Gastroesophageal sphincter (tissue), 4 donors: ENCODE data around the gene C9orf72. TPM values are rescaled to one million over a fixed set of nuclear protein-coding genes. Genes with fewer than 3 reads are reported as not detected.
A peak's percentile ranks its signal among the peaks of the same experiment; 100 is the strongest.
"Not testable (repeated sequence)": the region's sequence is repeated elsewhere in the genome, so short reads cannot be mapped to it uniquely, and the experiment has no call there.

Source experiments
- ATAC-seq: fragments of 150-250 bp; one replicate; pipeline ENCODE4 v1.9.1; 2016; ENCODE audit warnings: mild to moderate bottlenecking, moderate library complexity
- H3K27ac ChIP-seq, 4 donors: fragments of 200-600 bp; sonication (generic) in 3 of 4; 1 replicate in 3 of 4; 2 replicates in 1 of 4; pipeline ENCODE4 v1.5.1; 2016 to 2019
- H3K27me3 ChIP-seq: fragments of 200-600 bp; sonication (generic); one replicate; pipeline ENCODE4 v1.5.1; 2019
- H3K36me3 ChIP-seq, 2 donors: fragments of 200-600 bp; sonication (generic); one replicate each; pipeline ENCODE4 v1.5.1; 2019; ENCODE audit warnings: control low read depth in 1 of 2
- H3K4me1 ChIP-seq, 3 donors: fragments of 200-600 bp; sonication (generic); 1 replicate in 2 of 3; 2 replicates in 1 of 3; pipeline ENCODE4 v1.5.1; 2016 to 2019; ENCODE audit warnings: control low read depth in 2 of 3
- H3K4me3 ChIP-seq, 2 donors: fragments of 200-600 bp; sonication (generic); one replicate each; pipeline ENCODE4 v1.5.1; 2019; ENCODE audit warnings: mild to moderate bottlenecking in 1 of 2, moderate library complexity in 1 of 2
- H3K9me3 ChIP-seq, 3 donors: fragments of 200-600 bp; sonication (generic); one replicate each; pipeline ENCODE4 v1.5.1; 2017 to 2019; ENCODE audit warnings: control low read depth in 2 of 3
- EP300 ChIP-seq: sonication (generic); formaldehyde crosslinking; IDR thresholded peaks from one replicate; pipeline ENCODE4 v1.6.1; 2017; ENCODE audit warnings: antibody characterized with exemption, mild to moderate bottlenecking
- POLR2A ChIP-seq, 2 donors: fragments of 450-650 bp; IDR thresholded peaks; one replicate each; pipeline ENCODE4 v1.6.1; 2017; ENCODE audit warnings: antibody characterized with exemption in 2 of 2, mild to moderate bottlenecking in 2 of 2, moderate library complexity in 1 of 2
- POLR2AphosphoS5 ChIP-seq: sonication (generic); formaldehyde crosslinking; IDR thresholded peaks from one replicate; pipeline ENCODE4 v1.6.1; 2017; ENCODE audit warnings: antibody characterized with exemption
- WGBS, 2 donors: methylation state at CpG; one replicate each; pipeline ENCODE4 v1.1.5; 2018; ENCODE audit warnings: low coverage in 1 of 2; 5-methylcytosine and 5-hydroxymethylcytosine counted together
- total RNA-seq, 4 donors: library from RNA; depleted of rRNA; stranded (reverse); fragments of >200 nt; gene quantifications; one replicate each; pipeline ENCODE4 v1.1.0, GENCODE V29; 2016
- TF ChIP-seq, protein P1 (sequence below), 4 experiments: fragments of 200-600 bp in 2 of 4; fragments of 450-650 bp in 2 of 4; sonication (generic) in 1 of 4; IDR thresholded peaks; one replicate each; pipeline ENCODE4 v1.5.1; 2017 to 2019; ENCODE audit warnings: antibody characterized with exemption in 4 of 4, mild to moderate bottlenecking in 2 of 4, moderate library complexity in 2 of 4

The C9orf72 gene
- total RNA-seq, 4 donors from 2014 or later = 8.9 to 28.3 (median 16.0) TPM

DNA sequence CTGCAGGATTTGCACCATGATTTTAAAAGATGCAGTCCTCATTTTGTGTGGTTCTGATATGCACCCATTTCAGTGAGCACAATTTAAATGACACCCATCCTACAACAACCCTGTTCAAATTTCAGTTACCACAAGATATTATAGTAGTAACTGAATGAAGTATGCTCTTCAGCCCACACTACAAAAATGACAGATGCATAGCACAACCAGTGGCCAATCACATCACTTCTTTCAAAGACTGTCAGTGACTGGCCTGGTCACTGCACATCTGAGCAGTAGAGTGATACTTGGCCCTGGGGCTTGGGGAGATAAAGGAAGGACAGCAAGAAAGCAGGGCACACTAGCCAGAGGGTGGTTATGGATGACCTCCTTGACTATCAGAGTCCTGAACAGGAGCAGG is 69.0 kb downstream of the C9orf72 start:
- Histone ChIP-seq H3K27me3 (no peaks in the 10 kb centered on the region), H3K36me3 (no peaks in the 10 kb centered on the region), H3K4me3 (no peak overlapping the region), H3K4me1 (no peaks in the 10 kb centered on the region), H3K27ac (no peak overlapping the region), H3K9me3 (no peaks in the 10 kb centered on the region)
- TF ChIP-seq POLR2A (IDR thresholded peaks at IDR 0.05) (no peak), POLR2AphosphoS5 (no peak), EP300 (no peak)
- TF ChIP-seq, protein P1, sequence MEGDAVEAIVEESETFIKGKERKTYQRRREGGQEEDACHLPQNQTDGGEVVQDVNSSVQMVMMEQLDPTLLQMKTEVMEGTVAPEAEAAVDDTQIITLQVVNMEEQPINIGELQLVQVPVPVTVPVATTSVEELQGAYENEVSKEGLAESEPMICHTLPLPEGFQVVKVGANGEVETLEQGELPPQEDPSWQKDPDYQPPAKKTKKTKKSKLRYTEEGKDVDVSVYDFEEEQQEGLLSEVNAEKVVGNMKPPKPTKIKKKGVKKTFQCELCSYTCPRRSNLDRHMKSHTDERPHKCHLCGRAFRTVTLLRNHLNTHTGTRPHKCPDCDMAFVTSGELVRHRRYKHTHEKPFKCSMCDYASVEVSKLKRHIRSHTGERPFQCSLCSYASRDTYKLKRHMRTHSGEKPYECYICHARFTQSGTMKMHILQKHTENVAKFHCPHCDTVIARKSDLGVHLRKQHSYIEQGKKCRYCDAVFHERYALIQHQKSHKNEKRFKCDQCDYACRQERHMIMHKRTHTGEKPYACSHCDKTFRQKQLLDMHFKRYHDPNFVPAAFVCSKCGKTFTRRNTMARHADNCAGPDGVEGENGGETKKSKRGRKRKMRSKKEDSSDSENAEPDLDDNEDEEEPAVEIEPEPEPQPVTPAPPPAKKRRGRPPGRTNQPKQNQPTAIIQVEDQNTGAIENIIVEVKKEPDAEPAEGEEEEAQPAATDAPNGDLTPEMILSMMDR (IDR thresholded peaks at IDR 0.05) = no peak
- ATAC-seq = no peak

DNA sequence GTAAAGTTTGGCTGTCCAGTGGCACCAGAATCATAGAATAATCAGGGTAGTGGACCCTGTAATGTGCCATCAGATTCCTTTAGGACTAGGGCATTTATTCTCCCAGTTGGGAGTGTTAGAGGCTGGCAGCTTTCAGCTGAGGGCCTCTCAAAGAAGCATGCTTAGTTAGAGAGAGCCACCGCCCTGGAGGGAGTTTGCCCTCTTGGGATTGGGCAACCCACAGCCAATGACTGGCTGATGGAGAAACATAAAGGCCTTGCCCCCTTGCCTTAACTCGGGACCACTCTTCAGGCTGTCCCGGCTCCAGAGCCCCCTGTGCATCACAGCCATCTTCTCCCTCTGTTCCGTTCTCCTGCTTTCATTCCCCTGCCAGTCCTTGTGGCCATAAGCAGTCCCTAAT is 69.7 kb downstream of the C9orf72 start:
- no peak overlapping the region for H3K27ac ChIP-seq
- ATAC-seq = no peak
- H3K27me3 ChIP-seq = no peaks in the 10 kb centered on the region
- no peaks in the 10 kb centered on the region for H3K4me1 ChIP-seq
- H3K4me3 ChIP-seq = no peak overlapping the region
- H3K9me3 ChIP-seq = no peaks in the 10 kb centered on the region
- 73 to 84% methylated on average over 3 to 4 of the region's 4 CpGs for WGBS, 2 donors
- H3K36me3 ChIP-seq = no peaks in the 10 kb centered on the region
- TF ChIP-seq EP300 (no peak), POLR2A (IDR thresholded peaks at IDR 0.05) (no peak), POLR2AphosphoS5 (no peak)
- TF ChIP-seq, protein P1 (IDR thresholded peaks at IDR 0.05) = no peak

DNA sequence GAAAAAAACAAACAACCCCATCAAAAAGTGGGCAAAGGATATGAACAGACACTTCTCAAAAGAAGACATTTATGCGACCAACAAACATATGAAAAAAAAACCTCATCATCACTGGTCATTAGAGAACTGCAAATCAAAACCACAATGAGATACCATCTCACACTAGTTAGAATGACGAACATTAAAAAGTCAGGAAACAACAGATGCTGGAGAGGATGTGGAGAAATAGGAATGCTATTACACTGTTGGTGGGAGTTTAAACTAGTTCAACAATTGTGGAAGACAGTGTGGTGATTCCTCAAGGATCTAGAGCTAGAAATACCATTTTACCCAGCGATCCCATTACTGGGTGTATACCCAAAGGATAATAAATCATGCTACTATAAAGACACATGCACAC is 72.4 kb downstream of the C9orf72 start:
- not testable (repeated sequence) for H3K27ac ChIP-seq, H3K9me3 ChIP-seq, ATAC-seq, H3K27me3 ChIP-seq, H3K4me3 ChIP-seq, H3K36me3 ChIP-seq
- peaks cover 0 to 24% (median 3%) of the 10 kb centered on the region in 3 donors for H3K4me1 ChIP-seq
- 93 to 100% methylated on average over 1 to 3 of the region's 3 CpGs for WGBS, 2 donors

DNA sequence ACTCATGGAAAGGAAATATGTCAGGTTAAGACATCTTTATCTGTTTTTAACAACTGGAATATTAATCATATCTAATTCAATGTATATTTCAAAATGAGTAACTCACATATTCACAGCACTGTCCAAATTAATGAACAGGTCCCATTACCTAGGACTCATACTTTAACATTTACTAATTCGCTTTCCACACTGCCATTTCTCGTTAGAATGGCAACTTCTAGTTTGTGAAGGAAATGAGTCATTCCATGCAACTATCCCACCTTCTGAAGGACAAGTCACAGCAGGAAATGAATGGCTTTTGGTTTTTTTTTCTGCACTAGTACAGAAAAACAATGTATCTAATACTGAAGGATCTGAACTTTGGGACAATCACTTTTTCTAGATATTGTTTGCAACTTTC is 73.8 kb downstream of the C9orf72 start:
- H3K27ac ChIP-seq = no peak overlapping the region
- no peak overlapping the region for H3K4me3 ChIP-seq
- H3K36me3 ChIP-seq = no peaks in the 10 kb centered on the region
- 29 to 54% methylated on average over 2 of the region's 2 CpGs for WGBS, 2 donors
- H3K9me3 ChIP-seq = no peaks in the 10 kb centered on the region
- peak; percentile 31 for TF ChIP-seq POLR2AphosphoS5
- TF ChIP-seq, protein P1 (IDR thresholded peaks at IDR 0.05) = no peak
- ATAC-seq = no peak
- H3K27me3 ChIP-seq = no peaks in the 10 kb centered on the region
- H3K4me1 ChIP-seq = peaks cover 0 to 34% (median 7%) of the 10 kb centered on the region in 3 donors

DNA sequence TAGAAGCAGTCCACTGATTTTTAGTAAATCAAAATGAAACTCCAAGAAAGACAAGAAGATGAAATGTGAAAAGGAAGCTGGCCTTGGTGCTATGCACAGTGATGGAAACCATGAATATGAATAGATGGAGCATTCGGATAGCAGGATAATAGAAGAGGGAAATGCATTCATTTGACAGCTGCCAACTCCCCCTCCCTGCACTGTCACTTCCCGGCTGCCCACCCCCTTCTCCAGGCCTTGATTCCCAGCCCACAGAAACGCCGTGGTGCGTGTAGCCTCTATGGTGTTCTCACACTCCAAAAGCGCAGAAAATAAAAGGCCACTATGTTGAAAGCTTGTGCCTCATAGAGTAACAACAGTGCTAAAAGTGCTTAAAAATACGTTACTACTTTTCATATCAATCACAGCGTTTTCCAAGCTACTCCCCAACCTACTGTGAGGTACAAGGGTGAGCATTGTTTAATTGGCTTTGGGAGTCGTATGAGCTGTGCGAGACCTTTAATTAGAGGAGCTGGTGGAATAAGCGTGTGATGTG is 75.3 kb downstream of the C9orf72 start:
- ATAC-seq = no peak
- TF ChIP-seq, protein P1 (IDR thresholded peaks at IDR 0.05) = no peak
- no peak for TF ChIP-seq EP300
- TF ChIP-seq POLR2AphosphoS5 = no peak
- no peak for TF ChIP-seq POLR2A (IDR thresholded peaks at IDR 0.05)
- Histone ChIP-seq H3K9me3 (no peaks in the 10 kb centered on the region), H3K4me1 (peaks cover 0 to 34% (median 7%) of the 10 kb centered on the region in 3 donors), H3K4me3 (no peak overlapping the region), H3K36me3 (no peaks in the 10 kb centered on the region), H3K27ac (no peak overlapping the region), H3K27me3 (no peaks in the 10 kb centered on the region)
- 70 to 72% methylated on average over 9 to 10 of the region's 11 CpGs for WGBS, 2 donors

Other genes starting within 250 kb of the C9orf72 start
- gene IFNK, start 49.2 kb downstream of the C9orf72 start, total RNA-seq = not detected
- gene MOB3B, start 43.7 kb downstream of the C9orf72 start, total RNA-seq = 10 to 100 TPM; 10.2 to 12.4 (median 11.6) TPM